MM.1S (cell line): ENCODE results near the gene RFC2.

ENCODE experiments used
- EZH2 ChIP-seq: fragments of 300-600 bp; sonication (generic); optimal IDR thresholded peaks from 2 replicates; pipeline ENCODE3; 2017; ENCODE audit warnings: low read depth, mild to moderate bottlenecking, antibody characterized with exemption, low read length, mixed read lengths
- EZH2phosphoT487 ChIP-seq: fragments of 300-600 bp; sonication (generic); IDR thresholded peaks from 2 replicates; pipeline ENCODE4 v1.6.1; 2018; ENCODE audit warnings: antibody characterized with exemption, low read length
- TF ChIP-seq, protein P1 (sequence below): fragments of 300-600 bp; sonication (generic); IDR thresholded peaks from 2 replicates; pipeline ENCODE4 v1.5.1; 2016; ENCODE audit warnings: antibody characterized with exemption, low read length, mixed read lengths

- TF ChIP-seq, protein P1, sequence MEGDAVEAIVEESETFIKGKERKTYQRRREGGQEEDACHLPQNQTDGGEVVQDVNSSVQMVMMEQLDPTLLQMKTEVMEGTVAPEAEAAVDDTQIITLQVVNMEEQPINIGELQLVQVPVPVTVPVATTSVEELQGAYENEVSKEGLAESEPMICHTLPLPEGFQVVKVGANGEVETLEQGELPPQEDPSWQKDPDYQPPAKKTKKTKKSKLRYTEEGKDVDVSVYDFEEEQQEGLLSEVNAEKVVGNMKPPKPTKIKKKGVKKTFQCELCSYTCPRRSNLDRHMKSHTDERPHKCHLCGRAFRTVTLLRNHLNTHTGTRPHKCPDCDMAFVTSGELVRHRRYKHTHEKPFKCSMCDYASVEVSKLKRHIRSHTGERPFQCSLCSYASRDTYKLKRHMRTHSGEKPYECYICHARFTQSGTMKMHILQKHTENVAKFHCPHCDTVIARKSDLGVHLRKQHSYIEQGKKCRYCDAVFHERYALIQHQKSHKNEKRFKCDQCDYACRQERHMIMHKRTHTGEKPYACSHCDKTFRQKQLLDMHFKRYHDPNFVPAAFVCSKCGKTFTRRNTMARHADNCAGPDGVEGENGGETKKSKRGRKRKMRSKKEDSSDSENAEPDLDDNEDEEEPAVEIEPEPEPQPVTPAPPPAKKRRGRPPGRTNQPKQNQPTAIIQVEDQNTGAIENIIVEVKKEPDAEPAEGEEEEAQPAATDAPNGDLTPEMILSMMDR: no peak
- TF ChIP-seq EZH2phosphoT487 (no peak), EZH2 (no peak)
Measured at GRCh38 chr7:74224511-74224832, 29.7 kb downstream of the RFC2 start.
